GM21447 (cell line): ENCODE data around the gene SV2B.

Experiments used
- ATAC-seq: cut with Tn5 transposase; IDR thresholded peaks from one replicate; pipeline ENCODE4 v1.9.1; 2021; ENCODE audit not compliant: unreplicated experiment

Gene SV2B

DNA sequence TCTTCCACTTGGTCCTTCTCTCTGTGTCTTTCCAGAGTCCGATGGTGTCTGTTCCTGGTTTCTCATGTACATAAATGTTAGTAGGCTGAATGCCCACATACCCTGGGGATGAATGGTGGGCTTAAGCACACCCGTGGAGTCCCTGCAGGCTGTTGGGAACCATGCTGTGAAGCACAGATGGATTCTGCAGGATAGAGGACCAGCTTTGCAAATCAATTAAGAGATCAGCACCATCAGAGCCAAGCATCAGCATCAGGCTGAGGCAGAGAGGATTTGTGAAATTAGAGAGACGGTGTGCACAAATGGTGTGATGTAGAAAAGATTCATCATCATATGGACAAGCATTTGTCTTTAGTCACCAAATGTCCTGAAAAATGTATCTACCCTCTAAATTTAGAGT is 127.1 kb downstream of the SV2B start:
- no peak for ATAC-seq

DNA sequence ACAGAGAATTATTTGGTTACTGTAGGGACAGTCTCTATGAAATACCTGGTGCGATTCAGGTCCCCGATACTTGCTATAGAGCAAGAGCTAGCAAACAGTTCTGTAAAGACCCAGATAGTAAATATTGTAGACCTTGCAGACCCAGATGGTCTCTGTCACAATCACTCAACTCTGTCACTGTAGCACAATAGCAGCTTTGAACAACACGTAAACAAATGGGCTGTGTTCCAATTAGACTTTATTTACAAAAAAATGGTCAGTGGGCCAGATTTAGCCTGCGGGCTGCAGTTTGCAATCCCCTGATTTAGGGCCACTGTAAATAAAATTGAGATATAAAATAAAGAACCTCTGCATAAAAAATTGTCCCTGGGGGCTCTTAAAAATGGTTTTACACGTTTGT is 127.7 kb downstream of the SV2B start:
- no peak for ATAC-seq

DNA sequence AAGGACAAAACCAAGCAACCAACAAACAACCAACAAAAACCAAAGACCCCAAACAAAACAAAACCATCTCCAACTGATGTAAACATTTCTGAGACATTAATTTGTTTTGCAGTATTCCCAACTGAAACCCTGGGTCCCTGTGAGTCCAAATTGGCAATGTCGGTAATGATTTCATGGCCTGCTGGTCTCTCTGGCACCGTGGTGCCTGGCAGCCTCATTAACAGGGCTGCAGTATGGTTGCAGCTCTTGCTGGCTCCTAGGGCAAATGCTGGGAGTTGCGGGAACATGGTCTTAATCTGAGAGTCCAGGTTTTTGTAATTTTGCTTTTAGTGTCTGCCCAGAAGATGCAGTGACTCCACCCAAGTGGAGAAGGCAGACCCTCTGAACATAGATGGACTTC is 128.3 kb downstream of the SV2B start:
- no peak for ATAC-seq

DNA sequence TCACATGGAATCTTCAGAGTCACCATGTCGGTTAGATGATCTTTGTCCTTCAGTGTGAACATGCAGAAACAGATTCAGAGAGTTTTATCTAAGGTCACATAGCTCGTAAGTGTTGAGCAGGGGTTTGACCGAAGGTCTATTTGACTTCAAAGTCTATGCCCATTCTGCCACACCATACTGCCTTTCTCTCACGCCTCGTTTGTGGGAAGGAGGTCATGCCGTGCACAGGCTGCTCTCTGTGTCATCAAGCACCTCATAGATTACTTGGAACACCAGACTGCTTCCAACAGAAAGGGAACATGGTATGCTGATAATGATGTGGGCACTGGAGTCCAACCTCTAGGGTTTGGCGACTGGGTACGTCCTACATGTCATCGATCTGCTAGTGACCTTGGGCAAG is 128.8 kb downstream of the SV2B start:
- no peak for ATAC-seq

DNA sequence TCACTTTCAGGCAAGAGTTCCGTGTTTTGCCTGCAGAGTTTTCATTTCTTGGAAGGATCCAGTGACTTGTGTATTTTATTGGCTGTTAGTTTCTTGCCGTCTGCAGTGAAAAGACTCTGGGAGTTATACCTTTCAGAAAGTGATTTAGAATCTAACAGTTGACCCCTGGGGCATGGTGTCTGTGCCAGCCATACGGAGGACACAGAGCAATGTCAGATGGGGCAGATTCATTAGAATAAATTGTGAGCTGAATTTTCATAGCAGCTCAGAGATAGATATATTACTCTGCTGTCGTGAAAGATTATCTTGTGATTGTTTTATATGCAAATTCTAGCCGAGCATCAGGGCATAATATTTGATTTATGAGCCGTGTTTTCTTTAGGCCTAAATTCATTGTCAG is 131.6 kb downstream of the SV2B start:
- ATAC-seq = no peak

DNA sequence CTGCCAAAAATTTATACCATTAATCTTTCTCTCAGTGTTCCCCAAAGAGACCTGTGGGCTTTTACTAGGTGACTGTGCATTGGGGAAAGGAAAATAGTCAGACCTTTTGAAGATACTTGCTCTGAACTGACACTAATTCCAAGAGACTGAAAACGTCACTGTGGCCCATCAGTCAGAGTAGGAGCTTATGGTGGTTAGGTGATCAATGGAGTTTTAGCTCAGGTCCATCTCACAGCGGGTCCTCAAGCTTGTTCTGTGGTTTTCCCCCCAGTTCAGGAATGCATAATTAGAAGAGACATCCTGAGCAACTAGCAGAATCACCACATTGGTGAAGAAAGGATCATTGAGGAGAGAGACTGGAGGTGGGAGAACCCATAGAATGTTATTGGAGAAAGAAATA is 134.7 kb downstream of the SV2B start:
- no peak for ATAC-seq

DNA sequence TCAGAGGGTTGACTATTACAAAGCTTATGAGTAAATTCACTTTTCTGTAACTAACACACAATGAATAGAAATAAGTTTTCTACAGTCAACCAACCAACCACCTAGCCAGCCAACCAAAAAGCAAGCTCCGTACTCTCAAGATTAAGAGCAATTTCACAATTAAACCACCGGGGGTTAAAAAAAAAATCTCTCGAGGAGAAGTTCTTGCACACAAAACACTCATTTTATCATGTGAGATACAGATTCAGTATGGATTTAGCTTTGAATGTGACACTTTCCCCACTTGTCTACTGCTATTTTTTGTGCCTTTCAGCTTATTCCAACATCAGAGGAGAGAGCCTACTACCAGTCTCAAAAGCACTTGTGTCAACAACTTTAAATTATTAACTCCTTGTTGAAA is 135.3 kb downstream of the SV2B start:
- ATAC-seq = no peak

DNA sequence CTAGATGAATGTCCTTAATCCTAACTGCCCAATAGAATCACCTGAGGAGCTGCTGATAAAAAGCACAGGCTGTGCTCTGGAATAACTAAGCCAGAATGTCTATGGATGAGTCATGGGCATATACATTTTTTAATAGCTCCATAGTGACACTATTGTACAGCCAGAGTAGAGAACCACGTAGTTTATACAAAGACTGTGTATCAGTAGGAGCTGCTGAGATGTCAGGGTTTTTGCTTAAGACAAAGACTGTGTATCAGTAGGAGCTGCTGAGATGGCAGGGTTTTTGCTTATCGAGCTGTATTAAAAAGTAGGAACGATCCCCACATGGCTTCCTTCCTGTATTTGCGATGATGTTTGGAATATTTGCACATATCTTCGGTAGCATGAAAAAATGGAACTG is 137.4 kb downstream of the SV2B start:
- no peak for ATAC-seq

DNA sequence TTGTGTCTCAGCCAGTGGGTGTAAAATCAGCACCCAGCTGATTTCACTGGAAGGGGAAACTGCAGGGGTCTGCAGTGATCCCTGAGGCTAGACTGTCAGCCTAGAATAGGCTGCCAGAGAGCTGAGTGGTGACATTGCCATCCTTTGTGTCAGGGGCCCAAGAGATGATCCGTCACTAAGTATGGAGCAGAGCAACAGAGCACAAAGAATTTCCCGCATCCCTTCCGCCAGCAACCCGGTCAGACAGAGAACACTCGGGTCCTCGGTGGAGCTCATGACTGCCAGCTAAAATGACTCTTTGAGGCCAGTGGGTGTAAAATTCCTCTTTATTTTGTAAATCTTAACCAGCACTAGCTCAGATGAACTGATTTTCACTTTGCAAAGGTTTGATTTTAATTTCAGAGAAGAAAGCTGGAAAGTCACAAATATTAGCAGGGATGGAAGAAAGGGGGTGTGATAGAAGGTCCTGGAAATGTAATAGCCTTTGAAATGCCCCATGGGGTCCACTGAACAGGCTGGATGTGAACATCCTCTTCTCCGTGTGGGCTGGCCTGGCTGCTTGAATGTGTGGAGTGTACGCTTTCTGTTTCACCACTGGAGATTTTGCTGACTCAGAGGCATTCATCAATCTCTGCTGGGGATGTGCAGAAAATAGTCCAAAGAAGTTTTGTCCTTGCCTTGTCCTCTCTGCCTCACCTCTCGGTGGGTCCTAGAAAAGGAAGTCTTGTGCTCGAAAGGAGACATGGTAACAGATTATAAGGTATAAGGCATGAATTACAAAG is 138.8 kb downstream of the SV2B start:
- ATAC-seq = no peak

DNA sequence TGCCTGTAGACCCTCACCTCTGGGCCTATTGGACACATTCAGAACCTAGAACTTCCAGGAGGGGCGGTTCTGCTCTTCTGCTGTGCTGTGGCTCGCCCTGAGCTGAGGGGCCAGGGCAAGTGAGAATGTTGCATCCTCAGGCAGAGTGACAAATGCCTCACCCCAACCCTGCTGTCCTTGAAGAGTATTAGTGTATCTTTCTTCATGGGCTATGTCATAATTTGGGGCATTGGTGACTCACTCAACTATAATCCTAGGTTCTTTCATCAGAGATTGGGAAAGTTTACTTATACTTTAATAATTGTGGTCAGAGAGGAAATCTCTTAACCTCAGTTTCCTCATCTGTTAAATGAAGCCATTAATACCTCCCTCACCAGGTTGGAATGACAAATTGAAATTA is 143.8 kb downstream of the SV2B start:
- ATAC-seq = no peak

DNA sequence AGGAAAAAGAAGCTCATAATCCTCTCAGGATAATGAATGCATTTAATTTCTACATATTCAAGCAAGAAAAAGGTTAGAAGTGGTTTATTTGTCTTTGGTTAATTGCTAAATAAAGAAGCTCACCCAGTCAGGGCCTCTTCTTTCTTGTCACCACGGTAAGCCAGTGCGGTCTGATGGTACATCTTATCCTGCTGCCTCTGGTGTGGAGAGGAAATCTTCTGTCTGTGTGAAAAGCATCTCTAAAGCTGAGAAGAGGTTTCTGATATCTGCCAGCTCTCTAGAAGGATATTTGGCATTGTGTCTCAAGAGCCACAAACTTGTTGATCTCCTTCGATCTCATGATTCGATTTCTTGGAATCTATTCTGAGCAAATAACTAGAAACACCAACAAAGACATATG is 144.9 kb downstream of the SV2B start:
- no peak for ATAC-seq

DNA sequence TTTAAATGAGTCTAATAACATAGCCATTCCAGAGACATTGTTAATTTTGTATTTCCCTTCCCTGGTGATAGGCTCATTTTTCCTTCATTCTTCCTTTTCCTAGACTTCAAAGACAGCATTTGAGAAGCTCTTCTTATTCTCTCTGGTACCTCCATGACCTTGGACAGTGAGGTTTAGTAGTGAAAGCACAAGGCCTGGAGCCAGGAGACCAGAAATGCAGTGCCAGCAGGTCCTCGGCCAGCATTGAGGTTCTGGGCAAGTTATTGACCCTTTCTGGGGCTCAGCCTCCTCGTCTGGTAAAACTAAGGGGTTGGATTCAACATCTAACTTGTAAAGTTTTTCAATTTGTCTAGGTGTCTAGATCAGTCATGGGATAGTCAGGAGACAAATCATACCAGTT is 146.9 kb downstream of the SV2B start:
- no peak for ATAC-seq

DNA sequence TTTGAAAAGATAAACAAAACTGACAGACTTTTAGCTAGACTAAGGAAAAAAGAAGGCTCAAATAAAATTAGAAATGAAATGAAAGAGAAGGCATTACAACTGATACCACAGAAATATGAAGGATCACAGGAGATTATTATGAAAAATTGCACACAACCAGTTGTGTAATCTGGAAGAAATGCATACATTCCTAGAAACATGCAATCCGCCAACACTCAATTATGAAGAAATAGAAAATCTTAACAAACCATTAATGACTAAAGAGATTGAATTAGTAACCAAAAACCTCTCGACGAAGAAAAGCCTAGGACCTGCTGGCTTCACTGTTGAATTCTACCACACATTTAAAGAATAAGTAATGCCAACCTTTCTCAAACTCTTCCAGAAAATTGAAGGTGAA is 149.5 kb downstream of the SV2B start:
- no peak for ATAC-seq

DNA sequence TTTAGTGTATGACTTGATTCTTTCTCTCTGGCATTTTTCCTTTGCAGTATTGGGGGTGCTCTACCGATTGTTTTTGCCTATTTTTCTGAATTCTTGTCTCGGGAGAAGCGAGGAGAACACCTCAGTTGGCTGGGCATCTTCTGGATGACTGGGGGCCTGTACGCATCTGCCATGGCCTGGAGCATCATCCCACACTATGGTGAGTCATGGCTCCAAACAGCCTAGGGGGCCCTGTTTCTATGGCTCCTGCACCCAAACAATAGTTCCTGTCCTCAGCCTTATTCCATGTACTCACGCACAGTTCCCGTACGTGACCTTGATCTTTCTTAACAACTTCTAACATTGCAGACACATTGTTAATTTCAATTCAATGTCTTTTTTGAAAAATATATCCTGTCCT is 152.3 kb downstream of the SV2B start:
- no peak for ATAC-seq

DNA sequence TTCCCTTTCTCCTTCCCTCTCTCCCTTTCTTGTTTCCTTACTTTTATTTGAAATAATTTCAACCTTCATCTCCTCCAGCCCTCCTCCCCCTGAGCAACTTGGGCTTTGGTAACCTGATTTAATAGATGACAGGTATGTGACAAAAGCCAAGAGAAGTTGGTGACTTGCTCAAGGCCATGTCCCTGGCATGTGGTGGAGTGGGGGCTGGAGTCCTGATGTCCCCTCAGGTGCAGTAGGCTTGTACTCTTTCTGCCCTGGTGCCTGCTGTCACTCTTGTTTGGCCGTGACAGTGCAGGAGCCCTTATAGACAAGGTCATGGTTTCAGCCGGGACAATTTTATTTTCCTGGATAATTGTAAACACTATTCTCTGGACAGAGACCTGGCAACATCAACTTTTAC is 152.7 kb downstream of the SV2B start:
- ATAC-seq = no peak

DNA sequence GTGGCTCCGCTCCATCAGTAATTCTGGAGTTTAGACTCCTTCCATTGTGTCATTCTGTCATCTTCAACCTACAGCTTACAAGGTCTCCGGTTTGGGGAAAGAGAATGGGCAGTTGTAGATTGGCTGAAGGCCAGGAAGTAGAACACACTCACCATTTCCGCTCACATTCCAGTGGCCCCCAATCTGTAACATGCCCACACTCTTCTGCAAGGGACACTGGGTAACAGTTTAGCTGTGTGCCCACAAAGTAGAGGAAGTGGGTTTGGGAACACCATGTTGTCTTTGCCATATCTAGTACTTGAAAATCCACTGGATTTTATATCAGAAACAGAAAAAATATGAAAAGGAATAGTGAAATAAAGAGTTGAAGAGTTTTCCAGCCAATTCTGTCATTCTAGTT is 153.5 kb downstream of the SV2B start:
- no peak for ATAC-seq

DNA sequence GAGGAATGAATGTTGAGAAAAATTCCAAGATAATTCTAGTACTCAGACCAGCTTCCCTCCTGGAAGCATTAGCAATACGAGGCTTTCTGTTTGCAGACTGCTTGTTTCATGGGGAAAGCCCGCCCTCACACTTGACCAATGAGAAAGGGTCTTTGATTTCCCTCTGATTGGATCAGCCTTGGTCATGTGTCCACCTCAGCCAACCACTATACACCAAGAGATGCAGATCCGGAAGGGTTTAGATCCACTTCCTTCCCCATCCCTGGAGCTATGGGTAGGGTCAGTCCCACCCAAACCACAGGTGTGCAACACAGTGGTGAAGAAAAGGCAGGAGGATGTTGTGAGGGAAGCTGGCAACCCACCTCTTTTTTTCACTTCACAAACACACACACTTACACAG is 154.7 kb downstream of the SV2B start:
- ATAC-seq = no peak

DNA sequence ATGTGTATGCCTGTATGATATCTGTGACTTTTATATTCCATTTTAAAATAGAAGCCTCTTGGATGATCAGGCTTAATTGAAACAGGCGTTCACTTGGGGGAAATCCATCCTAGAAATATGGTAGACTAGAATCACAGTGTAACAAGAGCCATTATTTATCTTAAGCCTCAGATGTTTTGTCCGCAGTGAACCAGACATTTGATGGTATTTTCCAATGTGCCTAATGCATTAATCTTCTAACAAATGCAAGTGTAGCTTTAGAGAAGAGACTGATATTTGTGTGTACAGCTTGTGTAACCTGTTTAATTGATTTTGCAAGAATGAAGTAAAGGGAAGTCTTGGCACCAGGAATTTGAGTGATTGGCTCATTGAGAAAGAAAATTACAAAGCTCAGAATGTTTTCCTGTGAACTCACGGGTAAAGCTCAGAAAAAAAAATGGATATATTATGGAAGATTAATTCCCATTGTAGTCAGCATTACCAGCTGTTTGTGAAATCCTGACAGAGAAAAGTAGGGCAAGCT is 155.7 kb downstream of the SV2B start:
- no peak for ATAC-seq

DNA sequence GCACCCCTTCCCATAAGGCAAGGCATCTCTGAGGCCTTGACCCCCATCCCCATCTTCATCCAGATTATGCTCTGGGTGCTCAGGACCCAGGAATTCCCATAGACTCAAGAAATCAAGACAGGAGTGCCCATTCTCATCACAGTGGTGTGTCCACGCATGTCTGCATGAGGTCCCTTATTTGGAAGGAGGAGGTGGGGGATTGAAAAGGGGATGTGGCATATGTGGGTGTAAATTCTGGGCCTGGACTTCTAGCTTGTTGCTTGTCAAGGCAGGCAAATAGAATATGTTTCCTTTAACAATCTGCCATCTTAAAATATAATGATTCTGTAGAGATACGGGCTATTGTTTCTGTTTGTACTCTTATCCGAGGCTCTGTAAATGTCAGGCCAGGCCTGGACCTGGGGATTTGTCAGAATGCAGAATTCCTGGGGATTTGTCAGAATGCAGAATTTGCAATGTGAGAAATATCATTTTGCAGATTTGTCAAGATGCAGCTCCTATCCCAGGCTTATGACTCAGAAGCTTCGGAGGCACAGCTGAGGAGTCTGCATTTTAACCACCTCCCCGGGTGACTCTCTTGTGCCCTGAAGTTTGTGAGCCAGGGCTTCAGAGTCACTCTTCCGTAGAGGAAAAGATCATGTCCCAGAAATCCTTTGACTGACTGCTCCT is 157.8 kb downstream of the SV2B start:
- ATAC-seq = no peak

DNA sequence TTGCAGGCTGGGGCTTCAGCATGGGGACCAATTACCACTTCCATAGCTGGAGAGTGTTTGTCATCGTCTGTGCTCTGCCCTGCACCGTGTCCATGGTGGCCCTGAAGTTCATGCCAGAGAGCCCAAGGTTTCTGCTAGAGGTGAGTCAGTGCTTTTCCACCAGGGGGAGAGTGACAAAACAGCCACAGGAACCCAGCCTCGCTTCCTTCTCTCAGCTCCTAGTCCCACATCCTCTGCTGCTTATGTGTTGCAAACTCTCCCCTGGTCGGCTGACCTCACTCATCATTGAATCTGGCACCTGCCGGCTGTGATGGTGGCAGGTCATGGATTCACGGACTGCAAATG is 158.3 kb downstream of the SV2B start:
- no peak for ATAC-seq

DNA sequence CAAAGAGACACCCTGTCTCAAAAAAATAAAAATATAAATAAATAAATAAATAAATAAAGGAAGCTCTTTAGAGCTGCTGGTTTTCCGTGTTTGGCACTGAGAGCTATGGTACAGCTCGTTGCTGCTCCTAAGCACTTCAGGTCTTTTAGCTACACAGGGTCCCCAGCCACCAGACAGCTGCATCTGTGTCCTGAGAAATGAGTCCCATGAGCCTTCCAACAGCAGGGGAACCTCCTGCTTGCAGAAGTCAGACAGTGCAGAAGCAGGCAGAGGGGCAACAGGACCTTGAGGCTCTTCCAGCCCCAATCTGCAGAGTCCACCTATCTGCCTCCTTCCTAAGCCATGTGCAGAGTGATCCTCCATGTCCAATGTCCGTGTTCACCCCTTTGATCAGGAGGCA is 159.0 kb downstream of the SV2B start:
- no peak for ATAC-seq

DNA sequence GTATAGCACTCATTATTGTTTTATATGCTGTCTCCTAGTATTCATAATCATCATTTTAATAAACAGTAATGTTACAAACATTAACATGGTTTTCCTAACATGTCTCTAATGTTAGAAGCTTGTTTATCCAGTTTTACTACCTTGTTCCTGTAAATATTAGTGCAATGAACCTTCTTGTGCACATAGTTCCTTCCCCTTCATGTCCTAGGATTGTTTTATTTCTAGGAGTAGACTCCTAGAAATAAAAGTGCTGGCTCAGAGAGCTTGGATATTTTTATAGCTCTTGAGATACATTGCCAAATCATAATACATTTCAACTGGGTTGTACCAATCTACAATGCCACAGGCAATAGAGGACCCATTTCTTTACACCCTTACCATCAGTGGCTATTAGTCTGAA is 161.3 kb downstream of the SV2B start:
- no peak for ATAC-seq
